Astrocyte (in vitro differentiated cells and primary cell): ENCODE measurements around the gene MGAT2. TPM values are rescaled to one million over a fixed set of nuclear protein-coding genes. Genes with fewer than 3 reads are reported as not detected.
"Not testable (repeated sequence)": the region's sequence is repeated elsewhere in the genome, so short reads cannot be mapped to it uniquely, and the experiment has no call there.

ENCODE experiments used
- DNase-seq: peaks from one replicate; pipeline ENCODE4 v3.0.0-alpha.2; 2010; ENCODE audit warnings: low read depth
- FAIRE-seq: peaks from 2 replicates; lab custom pipeline; 2011; peaks lifted over from hg19 to GRCh38; lab: Jason Lieb, UNC
- H2AFZ ChIP-seq: 2 replicates; pipeline ENCODE4 v1.6.0; 2012; ENCODE audit warnings: low read depth, low read length, inconsistent platforms
- H3K27ac ChIP-seq: 2 replicates; pipeline ENCODE4 v1.5.1; 2011; ENCODE audit warnings: low read depth, low read length, inconsistent platforms
- H3K27me3 ChIP-seq: 2 replicates; pipeline ENCODE4 v1.6.0; 2011; ENCODE audit warnings: low read length, inconsistent platforms; ENCODE audit not compliant: insufficient read depth
- H3K36me3 ChIP-seq: 2 replicates; pipeline ENCODE4 v1.5.1; 2011; ENCODE audit warnings: low read length, inconsistent platforms; ENCODE audit not compliant: insufficient read depth
- H3K4me1 ChIP-seq: 2 replicates; pipeline ENCODE4 v1.5.1; 2011; ENCODE audit warnings: low read length, inconsistent platforms; ENCODE audit not compliant: insufficient read depth
- H3K4me2 ChIP-seq: 2 replicates; pipeline ENCODE4 v1.6.0; 2012; ENCODE audit warnings: low read length, inconsistent platforms
- H3K4me3 ChIP-seq: 2 replicates; pipeline ENCODE4 v1.5.1; 2011; ENCODE audit warnings: low read depth, mild to moderate bottlenecking, low read length, inconsistent platforms; ENCODE audit not compliant: insufficient read depth
- H3K79me2 ChIP-seq: 2 replicates; pipeline ENCODE4 v1.6.0; 2012; ENCODE audit warnings: mild to moderate bottlenecking, low read length, inconsistent platforms; ENCODE audit not compliant: insufficient read depth
- H3K9ac ChIP-seq: 2 replicates; pipeline ENCODE4 v1.6.0; 2012; ENCODE audit warnings: mild to moderate bottlenecking, low read length, inconsistent platforms
- H3K9me3 ChIP-seq: 2 replicates; pipeline ENCODE4 v1.5.1; 2012; ENCODE audit warnings: low read depth, mild to moderate bottlenecking, low read length, inconsistent platforms; ENCODE audit not compliant: insufficient read depth
- H4K20me1 ChIP-seq: 2 replicates; pipeline ENCODE4 v1.6.0; 2012; ENCODE audit warnings: low read length, inconsistent platforms; ENCODE audit not compliant: insufficient read depth
- H3K27ac Mint-ChIP-seq: one replicate; pipeline ENCODE4 v1.8.0; 2021; ENCODE audit warnings: mild to moderate bottlenecking, mixed read lengths; ENCODE audit not compliant: unreplicated experiment
- H3K27me3 Mint-ChIP-seq: one replicate; pipeline ENCODE4 v1.8.0; 2021; ENCODE audit warnings: low read depth, mixed read lengths; ENCODE audit not compliant: unreplicated experiment
- H3K36me3 Mint-ChIP-seq: one replicate; pipeline ENCODE4 v1.8.0; 2021; ENCODE audit warnings: low read depth, mixed read lengths; ENCODE audit not compliant: unreplicated experiment
- H3K4me1 Mint-ChIP-seq: one replicate; pipeline ENCODE4 v1.8.0; 2021; ENCODE audit warnings: low read depth, mixed read lengths; ENCODE audit not compliant: unreplicated experiment
- H3K4me3 Mint-ChIP-seq: one replicate; pipeline ENCODE4 v1.8.0; 2021; ENCODE audit warnings: mild to moderate bottlenecking, moderate library complexity, mixed read lengths; ENCODE audit not compliant: unreplicated experiment
- H3K9me3 Mint-ChIP-seq: one replicate; pipeline ENCODE4 v1.8.0; 2021; ENCODE audit warnings: mild to moderate bottlenecking, mixed read lengths; ENCODE audit not compliant: unreplicated experiment
- EZH2 ChIP-seq: IDR thresholded peaks from 2 replicates; pipeline ENCODE4 v1.6.1; 2012; ENCODE audit warnings: mild to moderate bottlenecking, low read length, inconsistent platforms; ENCODE audit not compliant: insufficient read depth
- total RNA-seq: library from RNA; stranded (reverse); gene quantifications from 2 replicates; pipeline ENCODE4 v1.2.1, GENCODE V29; 2021
- TF ChIP-seq, protein P1 (sequence below): IDR thresholded peaks from 2 replicates; pipeline ENCODE4 v1.5.1; 2011; ENCODE audit warnings: low read depth, mild to moderate bottlenecking, inconsistent platforms, low read length, moderate library complexity; ENCODE audit not compliant: insufficient read depth

MGAT2 gene
- total RNA-seq, 1 donor from 2014 or later, result 56.0 TPM

DNA sequence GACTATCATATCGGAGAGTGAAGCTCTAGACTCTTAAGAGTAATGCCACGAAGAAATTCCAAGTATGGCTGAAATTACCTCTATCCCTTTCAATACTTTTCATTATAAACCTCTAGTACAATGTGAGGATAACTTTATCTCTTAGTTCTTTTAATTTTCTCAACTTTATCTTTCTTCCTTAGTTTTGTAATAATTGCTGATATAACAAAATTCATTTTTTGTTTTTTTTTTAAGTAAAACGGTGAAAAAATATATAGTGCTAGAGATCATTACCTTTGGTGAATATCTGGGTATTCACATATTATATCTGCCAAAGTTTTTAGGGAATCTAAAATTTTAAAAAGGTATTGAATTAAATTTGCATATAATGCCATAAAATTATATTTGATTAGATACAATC, 33.9 kb downstream of the MGAT2 start:
- Histone ChIP-seq H3K79me2 (no peaks in the 10 kb centered on the region), H3K4me2 (no peak overlapping the region), H3K9ac (no peak overlapping the region), H4K20me1 (no peaks in the 10 kb centered on the region), H2AFZ (no peak overlapping the region), H3K4me3 (no peak overlapping the region), H3K36me3 (no peaks in the 10 kb centered on the region), H3K4me1 (no peaks in the 10 kb centered on the region), H3K9me3 (no peaks in the 10 kb centered on the region), H3K27me3 (no peaks in the 10 kb centered on the region), H3K27ac (no peak overlapping the region)
- Mint-ChIP-seq H3K36me3 (no peaks in the 10 kb centered on the region), H3K27ac (no peak overlapping the region), H3K9me3 (no peaks in the 10 kb centered on the region), H3K4me1 (no peaks in the 10 kb centered on the region), H3K27me3 (no peaks in the 10 kb centered on the region), H3K4me3 (no peak overlapping the region)
- no peak for DNase-seq
- no peak for FAIRE-seq
- no peak for TF ChIP-seq EZH2
- TF ChIP-seq, protein P1, sequence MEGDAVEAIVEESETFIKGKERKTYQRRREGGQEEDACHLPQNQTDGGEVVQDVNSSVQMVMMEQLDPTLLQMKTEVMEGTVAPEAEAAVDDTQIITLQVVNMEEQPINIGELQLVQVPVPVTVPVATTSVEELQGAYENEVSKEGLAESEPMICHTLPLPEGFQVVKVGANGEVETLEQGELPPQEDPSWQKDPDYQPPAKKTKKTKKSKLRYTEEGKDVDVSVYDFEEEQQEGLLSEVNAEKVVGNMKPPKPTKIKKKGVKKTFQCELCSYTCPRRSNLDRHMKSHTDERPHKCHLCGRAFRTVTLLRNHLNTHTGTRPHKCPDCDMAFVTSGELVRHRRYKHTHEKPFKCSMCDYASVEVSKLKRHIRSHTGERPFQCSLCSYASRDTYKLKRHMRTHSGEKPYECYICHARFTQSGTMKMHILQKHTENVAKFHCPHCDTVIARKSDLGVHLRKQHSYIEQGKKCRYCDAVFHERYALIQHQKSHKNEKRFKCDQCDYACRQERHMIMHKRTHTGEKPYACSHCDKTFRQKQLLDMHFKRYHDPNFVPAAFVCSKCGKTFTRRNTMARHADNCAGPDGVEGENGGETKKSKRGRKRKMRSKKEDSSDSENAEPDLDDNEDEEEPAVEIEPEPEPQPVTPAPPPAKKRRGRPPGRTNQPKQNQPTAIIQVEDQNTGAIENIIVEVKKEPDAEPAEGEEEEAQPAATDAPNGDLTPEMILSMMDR, result no peak

DNA sequence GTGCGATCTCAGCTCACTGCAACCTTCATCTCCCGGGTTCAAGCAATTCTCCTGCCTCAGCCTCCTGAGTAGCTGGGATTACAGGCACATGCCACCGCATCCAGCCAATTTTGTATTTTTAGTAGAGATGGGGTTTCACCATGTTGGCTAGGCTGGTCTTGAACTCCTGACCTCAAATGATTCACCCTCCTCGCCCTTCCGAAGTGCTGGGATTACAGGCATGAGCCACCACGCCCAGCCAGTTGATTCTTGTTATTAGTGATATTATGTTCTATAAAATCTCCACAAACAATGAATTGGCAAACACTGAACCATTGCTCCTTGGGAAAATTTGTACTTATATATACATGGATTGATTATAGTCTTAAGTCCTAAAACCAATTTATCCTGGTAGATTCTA, 36.9 kb downstream of the MGAT2 start:
- H3K4me1 Mint-ChIP-seq, H3K4me3 ChIP-seq, H3K36me3 Mint-ChIP-seq, H3K9me3 ChIP-seq, H4K20me1 ChIP-seq, H3K36me3 ChIP-seq, FAIRE-seq, H3K79me2 ChIP-seq, H3K4me2 ChIP-seq, DNase-seq, H3K9me3 Mint-ChIP-seq, H3K27ac Mint-ChIP-seq, H3K27me3 Mint-ChIP-seq, H3K4me1 ChIP-seq, H3K4me3 Mint-ChIP-seq, H2AFZ ChIP-seq, H3K27ac ChIP-seq, H3K9ac ChIP-seq, H3K27me3 ChIP-seq: not testable (repeated sequence)

DNA sequence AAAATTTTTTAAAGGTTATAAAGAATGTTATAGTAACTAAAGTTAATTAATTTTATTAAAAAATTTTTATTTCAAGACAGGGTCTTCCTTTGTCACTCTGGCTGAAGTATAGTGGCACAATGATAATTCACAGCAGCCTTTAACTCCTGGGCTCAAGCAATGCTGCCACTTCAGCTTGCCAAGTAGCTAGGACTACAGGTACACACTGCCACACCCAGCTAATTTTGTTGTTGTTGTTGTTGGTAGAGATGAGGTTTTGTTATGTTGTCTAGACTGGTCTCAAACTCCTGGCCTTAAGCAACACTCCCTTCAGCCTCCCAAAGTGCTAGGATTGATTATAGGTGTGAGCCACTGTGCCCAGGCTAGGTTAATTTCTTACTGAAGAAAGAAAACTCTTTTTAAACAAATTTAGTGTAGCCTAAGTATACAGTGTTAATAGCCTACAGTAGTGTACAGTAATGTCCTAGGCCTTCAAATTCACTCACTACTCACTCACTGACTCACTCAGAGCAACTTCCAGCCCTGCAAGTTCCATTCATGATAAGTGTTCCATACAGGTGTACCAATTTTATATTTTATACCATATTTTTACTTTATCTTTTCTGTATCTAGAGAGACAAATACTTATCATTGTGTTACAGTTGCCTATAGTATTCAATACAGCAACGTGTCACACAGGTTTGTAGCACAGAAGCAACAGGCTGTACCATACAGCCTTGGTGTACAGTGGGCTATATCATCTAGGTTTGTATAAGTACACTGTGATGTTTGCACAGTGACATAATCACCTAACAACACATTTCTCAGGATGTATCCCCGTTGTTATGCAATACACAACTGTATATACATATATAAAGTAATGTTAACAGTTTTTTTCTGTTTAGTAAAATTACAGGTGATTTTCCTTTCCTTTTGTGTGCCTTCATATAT, 39.2 kb downstream of the MGAT2 start:
- H3K27ac Mint-ChIP-seq, result no peak overlapping the region
- no peaks in the 10 kb centered on the region for H3K27me3 Mint-ChIP-seq
- Histone ChIP-seq H3K79me2 (no peaks in the 10 kb centered on the region), H3K4me1 (no peaks in the 10 kb centered on the region), H3K36me3 (no peaks in the 10 kb centered on the region), H4K20me1 (no peaks in the 10 kb centered on the region), H3K9me3 (no peaks in the 10 kb centered on the region), H2AFZ (no peak overlapping the region), H3K27ac (no peak overlapping the region), H3K4me2 (no peak overlapping the region), H3K9ac (no peak overlapping the region), H3K4me3 (no peak overlapping the region), H3K27me3 (no peaks in the 10 kb centered on the region)
- no peak for FAIRE-seq
- TF ChIP-seq, protein P1, result no peak
- TF ChIP-seq EZH2, result no peak
- no peaks in the 10 kb centered on the region for H3K36me3 Mint-ChIP-seq
- no peak overlapping the region for H3K4me3 Mint-ChIP-seq
- no peaks in the 10 kb centered on the region for H3K9me3 Mint-ChIP-seq
- DNase-seq, result no peak
- H3K4me1 Mint-ChIP-seq, result no peaks in the 10 kb centered on the region
